Measurements from ENCODE around the gene GAS5. TPM values are rescaled to one million over a fixed set of nuclear protein-coding genes. Genes with fewer than 3 reads are reported as not detected.
"Not testable (repeated sequence)": the region's sequence is repeated elsewhere in the genome, so short reads cannot be mapped to it uniquely, and the experiment has no call there.

GAS5 gene
- total and polyA plus RNA-seq, 10 of the 15 experiments (the other 5 are each of a cell fraction or from before 2014, with no cell fraction given), result 289 to 1,137 (median 699) TPM

- no peak overlapping the region for H3K27ac ChIP-seq (ENCODE audit: control insufficient read depth, insufficient read depth)
- ChIA-PET SMC1A (ENCODE audit: uncharacterized antibody, unreplicated experiment) (interaction anchor here (1.0 kb wide), 1 partner anchor 11 kb away, joined by 3 read pairs; no protein-coding TSS in a partner anchor), CTCF (no interaction called here), POLR2A (no interaction called here), RAD21 (ENCODE audit: unreplicated experiment) (no interaction called here)
- intact Hi-C loops (cut with micrococcal nuclease; ENCODE audit: unreplicated experiment), result no loop called here
- H3K36me3 ChIP-seq (ENCODE audit: control insufficient read depth in 2 of 2, insufficient read depth in 2 of 2, low read length in 1 of 2), result peaks cover 0 to 2% of the 10 kb centered on the region in 2 experiments; a peak in 2 of 4 replicates
- TF ChIP-seq RELA (IDR thresholded peaks at IDR 0.05; ENCODE audit: borderline replicate concordance, partially characterized antibody), result no peak
- no peak for TF ChIP-seq SRF (IDR thresholded peaks at IDR 0.05; ENCODE audit: low read depth in 2 of 2, low read length in 2 of 2)
- no peak for TF ChIP-seq NFYA (IDR thresholded peaks at IDR 0.05; ENCODE audit: borderline replicate concordance, low read depth, low read length)
- TF ChIP-seq ZNF207 (IDR thresholded peaks at IDR 0.05; ENCODE audit: borderline replicate concordance), result no peak
- no peaks in the 10 kb centered on the region for H3K79me2 ChIP-seq (ENCODE audit: control insufficient read depth, insufficient read depth, low read length)
- H3K4me3 ChIP-seq, result no peak overlapping the region
- no peak for FAIRE-seq
- no peaks in the 10 kb centered on the region for H3K27me3 ChIP-seq (replicated peaks in 1 of 2; ENCODE audit: control insufficient read depth in 2 of 2, insufficient read depth in 2 of 2, low read length in 1 of 2)
- no peak overlapping the region for H3K4me2 ChIP-seq (ENCODE audit: control insufficient read depth, insufficient read depth)
- BruUV-seq (replicated peaks), result no TSS peak
- 98% methylated on average over 5 of the region's 5 CpGs for WGBS (ENCODE audit: insufficient coverage, insufficient replicate concordance, low lambda C conversion rate, missing lambda C conversion rate)
- H3K9ac ChIP-seq (ENCODE audit: control insufficient read depth, insufficient read depth, low read length), result no peak overlapping the region
- H3K9me3 ChIP-seq (replicated peaks; ENCODE audit: control insufficient read depth, insufficient read depth, low read length), result no peaks in the 10 kb centered on the region
- H2AFZ ChIP-seq (ENCODE audit: control insufficient read depth, low read depth, low read length), result no peak overlapping the region
- no peak for DNase-seq (ENCODE audit: low read depth, low spot score)
- H4K20me1 ChIP-seq (ENCODE audit: control insufficient read depth, insufficient read depth), result no peaks in the 10 kb centered on the region
- no peaks in the 10 kb centered on the region for H3K4me1 ChIP-seq (ENCODE audit: control insufficient read depth, insufficient read depth, low read length)
- in situ Hi-C loops (cut with MboI), result no loop called here
- no peak for ATAC-seq
Measured at GRCh38 chr1:173884701-173885100, 16.9 kb upstream of the GAS5 start.

GRCh38 chr1:173881117-173881516, 13.3 kb upstream of the GAS5 start:
- POLR2A ChIA-PET; H3K36me3 ChIP-seq (ENCODE audit: control insufficient read depth in 2 of 2, insufficient read depth in 2 of 2, low read length in 1 of 2); H3K9me3 ChIP-seq (replicated peaks; ENCODE audit: control insufficient read depth, insufficient read depth, low read length); H3K4me3 ChIP-seq; BruUV-seq (replicated peaks); CTCF ChIA-PET; ATAC-seq; H4K20me1 ChIP-seq (ENCODE audit: control insufficient read depth, insufficient read depth); H3K4me1 ChIP-seq (ENCODE audit: control insufficient read depth, insufficient read depth, low read length); H3K9ac ChIP-seq (ENCODE audit: control insufficient read depth, insufficient read depth, low read length); H2AFZ ChIP-seq (ENCODE audit: control insufficient read depth, low read depth, low read length); in situ Hi-C loops (cut with MboI); H3K79me2 ChIP-seq (ENCODE audit: control insufficient read depth, insufficient read depth, low read length); intact Hi-C loops (cut with micrococcal nuclease; ENCODE audit: unreplicated experiment); H3K27ac ChIP-seq (ENCODE audit: control insufficient read depth, insufficient read depth); SMC1A ChIA-PET (ENCODE audit: uncharacterized antibody, unreplicated experiment); H3K4me2 ChIP-seq (ENCODE audit: control insufficient read depth, insufficient read depth); DNase-seq (ENCODE audit: low read depth, low spot score); FAIRE-seq; RAD21 ChIA-PET (ENCODE audit: unreplicated experiment); H3K27me3 ChIP-seq (replicated peaks in 1 of 2; ENCODE audit: control insufficient read depth in 2 of 2, insufficient read depth in 2 of 2, low read length in 1 of 2): not testable (repeated sequence)
- WGBS (ENCODE audit: insufficient coverage, insufficient replicate concordance, low lambda C conversion rate, missing lambda C conversion rate), result 100% methylated on average over 3 of the region's 4 CpGs

Measured in GM12878 (cell line).